ENCODE data around the gene TUBA4B. TPM values are rescaled to one million over a fixed set of nuclear protein-coding genes. Genes with fewer than 3 reads are reported as not detected.

The TUBA4B gene
- not detected for polyA plus RNA-seq (2013)

DNA sequence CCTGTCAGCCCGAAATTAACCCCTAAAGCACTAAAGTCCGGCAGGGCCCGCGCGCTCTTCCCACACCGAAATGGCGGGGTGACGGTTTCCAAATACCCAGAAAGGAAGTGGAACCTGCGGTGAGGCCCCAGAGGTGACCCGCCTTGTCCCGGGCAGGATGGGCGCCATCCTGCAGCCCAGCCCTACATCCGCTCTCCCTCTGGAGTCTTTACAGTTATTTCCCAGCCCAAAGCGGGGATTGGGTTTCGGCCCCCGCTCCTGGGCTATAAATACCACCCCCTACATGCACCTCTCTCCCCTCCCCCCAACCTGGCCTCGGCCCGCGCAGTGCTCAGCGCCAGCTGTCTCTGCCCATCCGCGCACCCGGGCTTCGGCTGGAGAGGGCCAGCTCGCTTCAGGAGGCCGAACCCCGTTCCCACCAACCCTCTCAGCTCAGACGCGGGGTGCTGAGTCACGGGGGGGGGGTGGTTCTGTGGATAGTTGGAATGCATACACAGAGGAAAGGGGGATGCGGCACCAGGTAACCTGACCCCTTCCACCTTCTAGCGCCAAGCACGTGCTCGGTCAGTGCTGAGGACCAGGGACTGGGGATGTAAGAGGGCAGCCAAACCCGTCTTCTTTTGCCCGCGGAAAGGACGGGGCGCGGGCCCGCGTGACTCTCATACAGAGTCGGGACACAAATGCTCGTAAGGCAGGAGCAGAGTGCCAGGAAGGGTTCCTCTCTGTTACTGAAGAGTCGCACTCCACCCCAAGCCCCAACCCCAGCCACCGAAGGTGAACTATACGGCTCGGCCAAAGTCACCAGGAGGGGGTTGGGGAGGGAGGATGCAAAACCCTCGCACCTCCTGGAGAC is at the start of gene TUBA4B:
TSS of gene TUBA4B (plus strand) at position 344 of the 853 bp plus-strand sequence. CDS start at position 509, 165 bp downstream.
- CTCF ChIA-PET: interaction anchor here (0.6 to 8.7 kb wide), 10 partner anchors 24 to 101 kb away, joined by 3 to 81 read pairs (median 4); partner anchors contain the start of genes ANKZF1, ATG9A and DNAJB2
- H3K9me3 ChIP-seq (ENCODE audit: control extremely low read depth in 1 of 5, control insufficient read depth in 4 of 5, insufficient read depth in 2 of 5, low read depth in 1 of 5, low read length in 4 of 5): no peaks in the 10 kb centered on the region
- H3K27me3 ChIP-seq (replicated peaks in 2 of 5; ENCODE audit: control insufficient read depth in 4 of 5, insufficient read depth in 5 of 5, low read length in 4 of 5): peaks cover 0 to 10% (median 0%) of the 10 kb centered on the region in 5 experiments
- peaks cover 18 to 67% (median 64%) of the 10 kb centered on the region in 4 experiments for H3K4me1 ChIP-seq (ENCODE audit: control extremely low read depth in 1 of 4, control insufficient read depth in 4 of 4, insufficient read depth in 4 of 4, low read length in 3 of 4)
- peak within 1 kb of the TSS; percentile 51 to 97 (median 75) for H3K4me3 ChIP-seq (ENCODE audit: control insufficient read depth in 1 of 7, extremely low read depth in 1 of 7, insufficient read depth in 4 of 7, low read depth in 2 of 7, low read length in 6 of 7)
- POLR2A ChIA-PET: interaction anchor here (0.7 to 1.5 kb wide), 5 partner anchors 8 to 42 kb away, joined by 3 to 9 read pairs (median 3); partner anchors contain the start of genes GLB1L and STK16
- peak in 2 of 3 donors; percentile 38 to 50 for DNase-seq
- under 1% methylated on average over 28 of the region's 49 CpGs for WGBS (ENCODE audit: insufficient coverage)
- H3K36me3 ChIP-seq (ENCODE audit: control insufficient read depth in 4 of 4, insufficient read depth in 4 of 4, low read length in 3 of 4): peaks cover 0 to 18% (median 12%) of the 10 kb centered on the region in 4 experiments
- peak within 1 kb of the TSS in 1 of 2 experiments; percentile 58 for H3K27ac ChIP-seq (ENCODE audit: insufficient read depth in 1 of 2, low read depth in 1 of 2, low read length in 2 of 2, poor library complexity in 1 of 2, severe bottlenecking in 2 of 2)

DNA sequence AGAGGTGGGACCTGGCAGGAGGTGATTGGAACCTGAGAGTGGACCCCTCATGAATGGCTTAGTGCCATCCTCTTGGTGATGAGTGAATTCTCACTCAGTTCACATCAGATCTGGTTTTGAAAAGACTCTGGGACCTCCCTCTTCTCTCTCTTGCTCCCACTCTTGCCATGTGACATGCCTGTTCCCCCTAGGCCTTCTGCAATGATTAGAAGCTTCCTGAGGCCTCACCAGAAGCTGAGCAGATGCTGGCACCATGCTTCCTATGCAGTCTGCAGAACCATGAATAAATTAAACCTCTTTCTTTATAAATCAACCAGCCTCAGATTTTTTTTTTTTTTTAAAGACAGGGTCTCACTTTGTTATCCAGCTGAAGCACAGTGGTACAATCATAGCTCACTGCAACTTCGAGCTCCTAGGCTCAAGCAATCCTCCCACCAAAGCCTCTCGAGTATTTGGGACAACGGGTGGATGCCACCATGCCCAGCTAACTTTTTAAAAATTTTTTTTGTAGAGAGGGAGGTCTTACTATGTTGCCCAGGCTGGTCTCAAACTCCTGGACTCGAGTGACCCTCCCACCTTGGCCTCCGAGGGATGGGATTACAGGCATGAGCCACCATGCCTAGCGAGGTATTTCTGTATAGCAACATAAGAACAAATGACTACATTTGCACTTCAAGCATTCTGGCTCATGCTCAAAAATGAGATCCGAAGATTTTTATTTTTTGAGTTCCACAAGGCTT is 48.4 kb upstream of the TUBA4B start:
- ChIA-PET CTCF (interaction anchor here (0.7 to 2.6 kb wide), 8 partner anchors 9 to 33 kb away, joined by 3 to 7 read pairs (median 4); partner anchors contain the start of gene CNPPD1), POLR2A (interaction anchor here (0.7 kb wide), 1 partner anchor 28 kb away, joined by 3 read pairs; the partner anchor contains the start of gene CNPPD1)
- Histone ChIP-seq H3K9me3 (ENCODE audit: control extremely low read depth in 1 of 5, control insufficient read depth in 4 of 5, insufficient read depth in 2 of 5, low read depth in 1 of 5, low read length in 4 of 5) (no peaks in the 10 kb centered on the region), H3K27me3 (replicated peaks in 2 of 5; ENCODE audit: control insufficient read depth in 4 of 5, insufficient read depth in 5 of 5, low read length in 4 of 5) (no peaks in the 10 kb centered on the region), H3K27ac (ENCODE audit: insufficient read depth in 1 of 2, low read depth in 1 of 2, low read length in 2 of 2, poor library complexity in 1 of 2, severe bottlenecking in 2 of 2) (no peak overlapping the region), H3K4me1 (ENCODE audit: control extremely low read depth in 1 of 4, control insufficient read depth in 4 of 4, insufficient read depth in 4 of 4, low read length in 3 of 4) (peaks cover 16 to 33% (median 32%) of the 10 kb centered on the region in 4 experiments), H3K36me3 (ENCODE audit: control insufficient read depth in 4 of 4, insufficient read depth in 4 of 4, low read length in 3 of 4) (peaks cover 0 to 20% (median 4%) of the 10 kb centered on the region in 4 experiments), H3K4me3 (ENCODE audit: control insufficient read depth in 1 of 7, extremely low read depth in 1 of 7, insufficient read depth in 4 of 7, low read depth in 2 of 7, low read length in 6 of 7) (no peak overlapping the region)
- 86% methylated on average over 3 of the region's 7 CpGs for WGBS (ENCODE audit: insufficient coverage)
- no peak for DNase-seq

DNA sequence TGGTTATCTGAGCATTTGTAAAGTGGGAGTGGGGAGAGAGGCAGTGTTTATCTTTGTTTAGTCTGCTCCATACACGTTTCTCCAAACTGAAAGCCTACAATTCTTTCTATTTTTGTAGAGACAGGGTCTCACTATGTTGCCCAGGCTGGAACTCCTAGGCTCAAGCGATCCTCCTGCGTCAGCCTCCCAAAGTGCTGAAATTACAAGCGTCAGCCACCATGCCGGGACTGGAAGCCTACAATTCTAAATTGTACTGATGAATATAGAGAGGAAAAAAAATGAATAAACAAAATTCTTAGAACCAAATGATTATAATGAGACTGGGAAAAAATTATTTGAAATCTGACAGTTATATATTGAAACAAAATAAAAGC is 47.9 kb upstream of the TUBA4B start:
- DNase-seq: no peak
- H3K4me1 ChIP-seq (ENCODE audit: control extremely low read depth in 1 of 4, control insufficient read depth in 4 of 4, insufficient read depth in 4 of 4, low read length in 3 of 4): peaks cover 22 to 39% (median 38%) of the 10 kb centered on the region in 4 experiments
- ChIA-PET CTCF (interaction anchor here (1.1 to 17.2 kb wide), 5 partner anchors 20 to 32 kb away, joined by 4 to 238 read pairs (median 4); partner anchors contain the start of genes CNPPD1 and SLC23A3), POLR2A (no interaction called here)
- H3K9me3 ChIP-seq (ENCODE audit: control extremely low read depth in 1 of 5, control insufficient read depth in 4 of 5, insufficient read depth in 2 of 5, low read depth in 1 of 5, low read length in 4 of 5): no peaks in the 10 kb centered on the region
- no peak overlapping the region for H3K4me3 ChIP-seq (ENCODE audit: control insufficient read depth in 1 of 7, extremely low read depth in 1 of 7, insufficient read depth in 4 of 7, low read depth in 2 of 7, low read length in 6 of 7)
- no peaks in the 10 kb centered on the region for H3K27me3 ChIP-seq (replicated peaks in 2 of 5; ENCODE audit: control insufficient read depth in 4 of 5, insufficient read depth in 5 of 5, low read length in 4 of 5)
- no peak overlapping the region for H3K27ac ChIP-seq (ENCODE audit: insufficient read depth in 1 of 2, low read depth in 1 of 2, low read length in 2 of 2, poor library complexity in 1 of 2, severe bottlenecking in 2 of 2)
- 100% methylated on average over 3 of the region's 5 CpGs for WGBS (ENCODE audit: insufficient coverage)
- H3K36me3 ChIP-seq (ENCODE audit: control insufficient read depth in 4 of 4, insufficient read depth in 4 of 4, low read length in 3 of 4): peaks cover 0 to 22% (median 4%) of the 10 kb centered on the region in 4 experiments

DNA sequence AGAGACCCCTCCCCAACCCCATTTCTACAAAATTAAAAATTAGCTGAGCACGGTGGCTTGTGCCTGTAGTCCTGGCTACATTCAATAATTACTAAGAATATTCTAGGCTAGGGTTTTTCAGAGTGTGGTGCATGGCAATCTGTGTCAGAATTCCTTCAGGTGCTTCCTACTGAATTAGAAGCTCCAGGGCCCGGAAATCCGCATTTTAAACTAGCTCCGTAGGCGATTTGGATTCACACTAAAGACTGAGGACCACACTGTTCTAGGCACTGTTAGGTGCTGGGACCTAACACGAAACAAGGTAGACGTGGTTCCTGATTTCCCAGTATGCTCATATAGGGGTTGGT is 47.1 kb upstream of the TUBA4B start:
- Histone ChIP-seq H3K36me3 (ENCODE audit: control insufficient read depth in 4 of 4, insufficient read depth in 4 of 4, low read length in 3 of 4) (peaks cover 0 to 25% (median 4%) of the 10 kb centered on the region in 4 experiments), H3K27ac (ENCODE audit: insufficient read depth in 1 of 2, low read depth in 1 of 2, low read length in 2 of 2, poor library complexity in 1 of 2, severe bottlenecking in 2 of 2) (peak overlapping the region in 1 of 2 experiments; percentile 89), H3K4me1 (ENCODE audit: control extremely low read depth in 1 of 4, control insufficient read depth in 4 of 4, insufficient read depth in 4 of 4, low read length in 3 of 4) (peaks cover 23 to 47% (median 46%) of the 10 kb centered on the region in 4 experiments), H3K9me3 (ENCODE audit: control extremely low read depth in 1 of 5, control insufficient read depth in 4 of 5, insufficient read depth in 2 of 5, low read depth in 1 of 5, low read length in 4 of 5) (no peaks in the 10 kb centered on the region), H3K4me3 (ENCODE audit: control insufficient read depth in 1 of 7, extremely low read depth in 1 of 7, insufficient read depth in 4 of 7, low read depth in 2 of 7, low read length in 6 of 7) (peak overlapping the region; percentile 38 to 90 (median 78)), H3K27me3 (replicated peaks in 2 of 5; ENCODE audit: control insufficient read depth in 4 of 5, insufficient read depth in 5 of 5, low read length in 4 of 5) (no peaks in the 10 kb centered on the region)
- POLR2A ChIA-PET: interaction anchor here (1.3 to 1.8 kb wide), 3 partner anchors 23 to 49 kb away, joined by 4 to 6 read pairs (median 4); partner anchors contain the start of genes ANKZF1 and ATG9A
- CTCF ChIA-PET: interaction anchor here (0.6 to 17.2 kb wide), 10 partner anchors 11 to 319 kb away, joined by 3 to 238 read pairs (median 4); partner anchors contain the start of genes CNPPD1, NHEJ1 and SLC23A3
- WGBS (ENCODE audit: insufficient coverage): 19% methylated on average over 6 of the region's 7 CpGs
- DNase-seq: no peak

DNA sequence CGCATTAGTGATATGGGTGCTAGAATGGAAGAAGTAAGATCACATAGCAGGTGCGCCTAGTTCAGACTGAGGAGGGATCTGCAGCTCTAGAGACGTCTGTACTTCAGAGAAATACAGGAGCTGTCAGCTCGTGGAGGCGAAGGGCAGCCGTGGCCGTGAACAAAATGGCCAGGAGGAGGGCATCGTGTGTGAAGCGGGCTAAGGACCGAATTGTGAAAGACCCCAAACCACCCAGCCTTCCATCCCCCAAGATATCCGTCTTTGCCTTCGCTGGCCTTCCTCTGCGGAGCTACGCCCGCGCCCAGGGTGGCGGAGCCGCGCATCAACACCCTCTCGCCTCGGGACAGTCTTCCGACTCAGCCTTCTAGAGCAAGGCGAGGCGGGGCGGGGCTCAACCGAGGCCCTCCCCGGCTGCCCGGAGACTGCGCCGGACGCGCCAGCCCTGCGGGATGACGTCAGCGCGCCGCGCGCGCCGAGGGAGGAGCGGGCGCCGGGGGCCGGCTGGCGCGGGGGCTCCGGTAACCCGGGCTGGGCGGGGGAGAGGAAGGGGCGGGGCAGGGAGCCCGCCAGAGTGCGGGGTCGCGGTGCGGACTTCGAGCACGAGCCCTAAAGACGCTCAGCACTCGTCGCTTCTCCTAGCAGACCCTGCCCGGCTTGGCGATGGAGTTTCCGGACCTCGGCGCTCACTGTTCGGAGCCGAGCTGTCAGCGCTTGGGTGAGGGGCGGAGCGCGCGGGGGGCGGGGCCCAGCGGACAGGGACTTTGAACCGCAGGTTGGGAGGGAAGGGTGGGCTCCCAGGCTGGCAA is 46.5 kb upstream of the TUBA4B start, which contains the start of gene ZFAND2B:
TSS of gene ZFAND2B (plus strand) at position 455 of the 806 bp plus-strand sequence. CDS start at position 661, 206 bp downstream.
- DNase-seq: peak; percentile 94 to 98 (median 97)
- H3K27me3 ChIP-seq (replicated peaks in 2 of 5; ENCODE audit: control insufficient read depth in 4 of 5, insufficient read depth in 5 of 5, low read length in 4 of 5): no peaks in the 10 kb centered on the region
- under 1% methylated on average over 42 of the region's 76 CpGs for WGBS (ENCODE audit: insufficient coverage)
- H3K4me1 ChIP-seq (ENCODE audit: control extremely low read depth in 1 of 4, control insufficient read depth in 4 of 4, insufficient read depth in 4 of 4, low read length in 3 of 4): peaks cover 23 to 52% (median 51%) of the 10 kb centered on the region in 4 experiments
- ChIA-PET CTCF (interaction anchor here (0.6 to 17.2 kb wide), 11 partner anchors 10 to 320 kb away, joined by 3 to 238 read pairs (median 4); partner anchors contain the start of genes CNPPD1, NHEJ1 and SLC23A3), POLR2A (interaction anchor here (1.3 to 1.8 kb wide), 3 partner anchors 23 to 48 kb away, joined by 4 to 6 read pairs (median 4); partner anchors contain the start of genes ANKZF1 and ATG9A)
- peak within 1 kb of the TSS; percentile 38 to 90 (median 78) for H3K4me3 ChIP-seq (ENCODE audit: control insufficient read depth in 1 of 7, extremely low read depth in 1 of 7, insufficient read depth in 4 of 7, low read depth in 2 of 7, low read length in 6 of 7)
- H3K36me3 ChIP-seq (ENCODE audit: control insufficient read depth in 4 of 4, insufficient read depth in 4 of 4, low read length in 3 of 4): peaks cover 0 to 25% (median 4%) of the 10 kb centered on the region in 4 experiments
- peak within 1 kb of the TSS; percentile 46 to 89 for H3K27ac ChIP-seq (ENCODE audit: insufficient read depth in 1 of 2, low read depth in 1 of 2, low read length in 2 of 2, poor library complexity in 1 of 2, severe bottlenecking in 2 of 2)
- no peaks in the 10 kb centered on the region for H3K9me3 ChIP-seq (ENCODE audit: control extremely low read depth in 1 of 5, control insufficient read depth in 4 of 5, insufficient read depth in 2 of 5, low read depth in 1 of 5, low read length in 4 of 5)
